Left ventricle myocardium inferior (tissue), 1 donor: ENCODE measurements around the gene RTN4. TPM values are rescaled to one million over a fixed set of nuclear protein-coding genes. Genes with fewer than 3 reads are reported as not detected.

Experiments
- DNase-seq: peaks from one replicate; pipeline ENCODE4 v3.0.0-alpha.2; 2020
- H3K27ac ChIP-seq: fragments of 200-600 bp; replicated peaks from 2 replicates; pipeline ENCODE4 v1.8.0; 2021
- H3K27me3 ChIP-seq: fragments of 200-600 bp; 2 replicates; pipeline ENCODE4 v1.8.0; 2021; ENCODE audit warnings: low read depth
- H3K36me3 ChIP-seq: fragments of 200-600 bp; 2 replicates; pipeline ENCODE4 v1.8.0; 2021
- H3K4me1 ChIP-seq: fragments of 200-600 bp; 2 replicates; pipeline ENCODE4 v1.8.0; 2021
- H3K4me3 ChIP-seq: fragments of 200-600 bp; 2 replicates; pipeline ENCODE4 v1.8.0; 2021; ENCODE audit warnings: mild to moderate bottlenecking, moderate library complexity
- H3K9me3 ChIP-seq: fragments of 200-600 bp; replicated peaks from 2 replicates; pipeline ENCODE4 v1.8.0; 2021
- CTCF ChIP-seq: fragments of 200-600 bp; IDR thresholded peaks from 2 replicates; pipeline ENCODE4 v1.8.0; 2021; ENCODE audit warnings: antibody characterized with exemption, mild to moderate bottlenecking, borderline replicate concordance
- intact Hi-C: fragments of 100-400 bp; cut with micrococcal nuclease; formaldehyde crosslinking; loops from one replicate; pipeline ENCODE4 v1.11.0; 2022
- total RNA-seq: library from RNA; stranded (reverse); fragmentation: NEBNext Ultra II Directional; extraction: Animal tissue kit (Norgen Biotek cat#: 25700); gene quantifications from one replicate; pipeline ENCODE4 v1.2.1, GENCODE V29; 2021
- donor health status: DM: no; HTN: yes; CAD: no; lungs with severe emphysema.

The RTN4 gene
- total RNA-seq, 1 donor from 2014 or later = 105 TPM

- Histone ChIP-seq H3K4me1 (peaks cover 19% of the 10 kb centered on the region), H3K27me3 (no peaks in the 10 kb centered on the region), H3K36me3 (no peaks in the 10 kb centered on the region), H3K4me3 (no peak overlapping the region), H3K27ac (no peak overlapping the region), H3K9me3 (peaks cover 26% of the 10 kb centered on the region)
- no peak for DNase-seq
- TF ChIP-seq CTCF = no peak
- intact Hi-C loops = no loop called here
Measured at GRCh38 chr2:55033076-55033742, 17.0 kb downstream of the RTN4 start.

GRCh38 chr2:55031505-55031904 is 18.7 kb downstream of the RTN4 start:
- peaks cover 36% of the 10 kb centered on the region for H3K4me1 ChIP-seq
- no peak for TF ChIP-seq CTCF
- H3K27me3 ChIP-seq = no peaks in the 10 kb centered on the region
- intact Hi-C loops = no loop called here
- no peaks in the 10 kb centered on the region for H3K36me3 ChIP-seq
- H3K9me3 ChIP-seq = peaks cover 15% of the 10 kb centered on the region
- H3K27ac ChIP-seq = no peak overlapping the region
- no peak for DNase-seq
- H3K4me3 ChIP-seq = no peak overlapping the region

- H3K27ac ChIP-seq = no peak overlapping the region
- H3K27me3 ChIP-seq = no peaks in the 10 kb centered on the region
- intact Hi-C loops = no loop called here
- no peak for DNase-seq
- no peak overlapping the region for H3K4me3 ChIP-seq
- H3K4me1 ChIP-seq = peaks cover 44% of the 10 kb centered on the region
- no peak for TF ChIP-seq CTCF
- H3K36me3 ChIP-seq = no peaks in the 10 kb centered on the region
- H3K9me3 ChIP-seq = peaks cover 7% of the 10 kb centered on the region
Measured at GRCh38 chr2:55030766-55031165, 19.5 kb downstream of the RTN4 start.

GRCh38 chr2:55029098-55029497 is 21.2 kb downstream of the RTN4 start:
- H3K4me3 ChIP-seq = no peak overlapping the region
- no peaks in the 10 kb centered on the region for H3K9me3 ChIP-seq
- no peak for DNase-seq
- no peak overlapping the region for H3K27ac ChIP-seq
- intact Hi-C loops = no loop called here
- peaks cover 60% of the 10 kb centered on the region for H3K4me1 ChIP-seq
- no peaks in the 10 kb centered on the region for H3K36me3 ChIP-seq
- no peak for TF ChIP-seq CTCF
- no peaks in the 10 kb centered on the region for H3K27me3 ChIP-seq

- no peak overlapping the region for H3K4me3 ChIP-seq
- intact Hi-C loops = no loop called here
- no peak overlapping the region for H3K27ac ChIP-seq
- TF ChIP-seq CTCF = no peak
- H3K9me3 ChIP-seq = no peaks in the 10 kb centered on the region
- DNase-seq = no peak
- no peaks in the 10 kb centered on the region for H3K36me3 ChIP-seq
- no peaks in the 10 kb centered on the region for H3K27me3 ChIP-seq
- H3K4me1 ChIP-seq = peaks cover 66% of the 10 kb centered on the region
Measured at GRCh38 chr2:55027226-55027625, 23.0 kb downstream of the RTN4 start.
